ENCODE results near the gene CDR2. TPM values are rescaled to one million over a fixed set of nuclear protein-coding genes. Genes with fewer than 3 reads are reported as not detected.

CDR2 gene
- total and polyA plus RNA-seq, 9 of the 15 experiments (the other 6 are each of a cell fraction or from before 2014, with no cell fraction given) = 4.6 to 30.3 (median 19.9) TPM

DNA sequence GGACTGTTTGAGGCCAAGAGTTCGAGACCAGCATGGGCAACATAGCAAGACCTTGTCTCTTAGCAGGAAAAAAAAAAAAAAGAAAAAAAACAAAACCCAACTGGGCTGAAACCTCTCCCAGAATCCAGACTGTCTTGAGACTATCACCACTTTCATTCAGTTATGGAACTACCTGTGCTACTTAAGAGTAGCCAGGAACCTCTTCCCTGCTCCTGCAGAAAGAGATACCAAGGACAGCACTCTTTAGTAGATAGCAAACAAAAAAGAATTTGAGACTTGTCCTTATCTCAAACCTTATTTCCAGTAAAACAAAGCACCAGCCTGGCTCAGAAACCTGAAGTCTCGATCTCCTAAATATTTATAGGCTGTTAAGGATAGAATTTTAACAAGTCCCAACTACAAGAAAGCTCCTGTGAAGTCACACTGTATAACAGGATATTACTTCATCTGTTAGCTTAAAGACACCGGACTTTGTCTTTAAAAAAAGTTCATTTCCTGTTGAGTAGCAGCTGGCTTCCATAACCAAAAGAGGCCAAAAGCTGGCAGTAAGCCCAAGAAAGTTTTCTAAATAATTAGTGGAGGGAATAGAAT lies 5.1 kb downstream of the CDR2 start (continued):
- no peak for TF ChIP-seq POLR2AphosphoS5 (IDR thresholded peaks at IDR 0.05; ENCODE audit: control insufficient read depth, insufficient read depth, low read depth, low read length)
- TF ChIP-seq CREM (IDR thresholded peaks at IDR 0.05; ENCODE audit: low read depth) = peak; percentile 52; the same call in 1 of the 2 replicates
- 0 out of 4 replicates have a peak, but pooled peaks of 1 of the 2 experiments have one; percentile 10 for TF ChIP-seq TBL1XR1 (IDR thresholded peaks at IDR 0.05; ENCODE audit: low read length in 2 of 2)
- TF ChIP-seq NEUROD1 (IDR thresholded peaks at IDR 0.05; ENCODE audit: borderline replicate concordance, low read depth, low read length, partially characterized antibody) = no peak
- 0 out of 2 replicates have a peak, but pooled peaks have one; percentile 14 for TF ChIP-seq CXXC5 (CRISPR knock-in tag; IDR thresholded peaks at IDR 0.05)
- no peak for TF ChIP-seq NCOA2 (IDR thresholded peaks at IDR 0.05; ENCODE audit: partially characterized antibody in 2 of 2)
- TF ChIP-seq MYNN (IDR thresholded peaks at IDR 0.05) = no peak
- TF ChIP-seq MYNN (CRISPR knock-in tag; IDR thresholded peaks at IDR 0.05) = no peak
- TF ChIP-seq, protein P1, sequence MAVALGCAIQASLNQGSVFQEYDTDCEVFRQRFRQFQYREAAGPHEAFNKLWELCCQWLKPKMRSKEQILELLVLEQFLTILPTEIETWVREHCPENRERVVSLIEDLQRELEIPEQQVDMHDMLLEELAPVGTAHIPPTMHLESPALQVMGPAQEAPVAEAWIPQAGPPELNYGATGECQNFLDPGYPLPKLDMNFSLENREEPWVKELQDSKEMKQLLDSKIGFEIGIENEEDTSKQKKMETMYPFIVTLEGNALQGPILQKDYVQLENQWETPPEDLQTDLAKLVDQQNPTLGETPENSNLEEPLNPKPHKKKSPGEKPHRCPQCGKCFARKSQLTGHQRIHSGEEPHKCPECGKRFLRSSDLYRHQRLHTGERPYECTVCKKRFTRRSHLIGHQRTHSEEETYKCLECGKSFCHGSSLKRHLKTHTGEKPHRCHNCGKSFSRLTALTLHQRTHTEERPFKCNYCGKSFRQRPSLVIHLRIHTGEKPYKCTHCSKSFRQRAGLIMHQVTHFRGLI (CRISPR knock-in tag; IDR thresholded peaks at IDR 0.05) = no peak
- no peak for TF ChIP-seq ZNF263 (CRISPR knock-in tag; IDR thresholded peaks at IDR 0.05; ENCODE audit: borderline replicate concordance)
- TF ChIP-seq ZBED1 (IDR thresholded peaks at IDR 0.05) = no peak
- peak; percentile 86 for TF ChIP-seq EHMT2 (IDR thresholded peaks at IDR 0.05)
- no peak for TF ChIP-seq ELF4 (CRISPR knock-in tag; IDR thresholded peaks at IDR 0.05)
- TF ChIP-seq, protein P2, sequence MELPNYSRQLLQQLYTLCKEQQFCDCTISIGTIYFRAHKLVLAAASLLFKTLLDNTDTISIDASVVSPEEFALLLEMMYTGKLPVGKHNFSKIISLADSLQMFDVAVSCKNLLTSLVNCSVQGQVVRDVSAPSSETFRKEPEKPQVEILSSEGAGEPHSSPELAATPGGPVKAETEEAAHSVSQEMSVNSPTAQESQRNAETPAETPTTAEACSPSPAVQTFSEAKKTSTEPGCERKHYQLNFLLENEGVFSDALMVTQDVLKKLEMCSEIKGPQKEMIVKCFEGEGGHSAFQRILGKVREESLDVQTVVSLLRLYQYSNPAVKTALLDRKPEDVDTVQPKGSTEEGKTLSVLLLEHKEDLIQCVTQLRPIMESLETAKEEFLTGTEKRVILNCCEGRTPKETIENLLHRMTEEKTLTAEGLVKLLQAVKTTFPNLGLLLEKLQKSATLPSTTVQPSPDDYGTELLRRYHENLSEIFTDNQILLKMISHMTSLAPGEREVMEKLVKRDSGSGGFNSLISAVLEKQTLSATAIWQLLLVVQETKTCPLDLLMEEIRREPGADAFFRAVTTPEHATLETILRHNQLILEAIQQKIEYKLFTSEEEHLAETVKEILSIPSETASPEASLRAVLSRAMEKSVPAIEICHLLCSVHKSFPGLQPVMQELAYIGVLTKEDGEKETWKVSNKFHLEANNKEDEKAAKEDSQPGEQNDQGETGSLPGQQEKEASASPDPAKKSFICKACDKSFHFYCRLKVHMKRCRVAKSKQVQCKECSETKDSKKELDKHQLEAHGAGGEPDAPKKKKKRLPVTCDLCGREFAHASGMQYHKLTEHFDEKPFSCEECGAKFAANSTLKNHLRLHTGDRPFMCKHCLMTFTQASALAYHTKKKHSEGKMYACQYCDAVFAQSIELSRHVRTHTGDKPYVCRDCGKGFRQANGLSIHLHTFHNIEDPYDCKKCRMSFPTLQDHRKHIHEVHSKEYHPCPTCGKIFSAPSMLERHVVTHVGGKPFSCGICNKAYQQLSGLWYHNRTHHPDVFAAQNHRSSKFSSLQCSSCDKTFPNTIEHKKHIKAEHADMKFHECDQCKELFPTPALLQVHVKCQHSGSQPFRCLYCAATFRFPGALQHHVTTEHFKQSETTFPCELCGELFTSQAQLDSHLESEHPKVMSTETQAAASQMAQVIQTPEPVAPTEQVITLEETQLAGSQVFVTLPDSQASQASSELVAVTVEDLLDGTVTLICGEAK (IDR thresholded peaks at IDR 0.05) = peak; percentile 64; the same call in 1 of the 2 replicates
- TF ChIP-seq, protein P2 (CRISPR knock-in tag; IDR thresholded peaks at IDR 0.05) = no peak
- TF ChIP-seq ZNF668 (CRISPR knock-in tag; IDR thresholded peaks at IDR 0.05) = no peak
- TF ChIP-seq KDM1A (IDR thresholded peaks at IDR 0.05) = no peak
- no peak for TF ChIP-seq TARDBP (IDR thresholded peaks at IDR 0.05)
- TF ChIP-seq SLC30A9 (CRISPR knock-in tag; IDR thresholded peaks at IDR 0.05) = no peak
- no peak for TF ChIP-seq XRCC4 (IDR thresholded peaks at IDR 0.05; ENCODE audit: extremely low read depth, insufficient read depth, insufficient read length)
